Cardiac atrium fibroblast (primary cell): Measurements from ENCODE around the gene SP8. TPM values are rescaled to one million over a fixed set of nuclear protein-coding genes. Genes with fewer than 3 reads are reported as not detected.

Source experiments
- total RNA-seq: library from RNA; depleted of rRNA; stranded (reverse); fragments of >200 nt; gene quantifications from 2 replicates; pipeline ENCODE4 v1.2.3, GENCODE V29; 2015

Gene SP8
- total RNA-seq = not detected in 2 replicates

GRCh38 chr7:20786779-20787659 is at the start of gene SP8:
Gene SP8, minus strand, starts transcription at chr7:20786886. Its CDS starts 88 bp downstream, at chr7:20786798.

Other genes with a start within 250 kb of the SP8 start
- not detected in 2 replicates for gene ABCB5, start 171.2 kb downstream of the SP8 start, total RNA-seq